ENCODE results near the gene ARHGAP5.

GRCh38 chr14:32064931-32065330 is 12.2 kb upstream of the ARHGAP5 start:
- TF ChIP-seq CTCF (conservative IDR thresholded peaks at IDR 0.05; ENCODE audit: low read length) (no peak), EZH2phosphoT487 (IDR thresholded peaks at IDR 0.05; ENCODE audit: borderline replicate concordance, low read depth, low read length) (no peak)

Data from OCI-LY7 (cell line).